H1 (cell line): ENCODE measurements around the gene RBM14. TPM values are rescaled to one million over a fixed set of nuclear protein-coding genes. Genes with fewer than 3 reads are reported as not detected.

ENCODE experiments used
- CTCF ChIA-PET: fragments of 300-600 bp; sonication (Branson Sonifier 250); formaldehyde crosslinking; loops from one replicate; lab custom pipeline; 2021; ENCODE audit not compliant: partially characterized antibody; lab: Charles Lee
- POLR2A ChIA-PET: fragments of 300-600 bp; sonication (Branson Sonifier 250); formaldehyde crosslinking; loops from one replicate; lab custom pipeline; 2021; ENCODE audit warnings: inconsistent platforms; ENCODE audit not compliant: partially characterized antibody; lab: Charles Lee
- DNase-seq, 2 experiments: peaks; one replicate each; pipeline versions ENCODE4 v3.0.0 to v3.0.0-alpha.2; 2010 to 2022; ENCODE audit warnings: low spot score in 2 of 2, low read depth in 1 of 2, mixed read lengths in 1 of 2
- FAIRE-seq: peaks from 2 replicates; lab custom pipeline; 2011; peaks lifted over from hg19 to GRCh38; lab: Jason Lieb, UNC
- H2AFZ ChIP-seq: 2 replicates; pipeline ENCODE4 v1.8.1; 2012; ENCODE audit warnings: low read length, inconsistent platforms
- H2AK5ac ChIP-seq: 2 replicates; pipeline ENCODE4 v1.6.1; 2013; ENCODE audit warnings: low read depth, low read length
- H2BK120ac ChIP-seq: replicated peaks from 2 replicates; pipeline ENCODE3; 2013; ENCODE audit warnings: low read depth, low read length, inconsistent platforms
- H2BK12ac ChIP-seq: 2 replicates; pipeline ENCODE4 v1.6.1; 2013; ENCODE audit warnings: low read depth, low read length
- H2BK15ac ChIP-seq: 2 replicates; pipeline ENCODE4 v1.6.1; 2013; ENCODE audit warnings: low read length
- H2BK20ac ChIP-seq: 2 replicates; pipeline ENCODE4 v1.6.1; 2013; ENCODE audit warnings: low read length
- H2BK5ac ChIP-seq: 2 replicates; pipeline ENCODE4 v1.6.1; 2013; ENCODE audit warnings: low read depth, low read length
- H3K14ac ChIP-seq: 2 replicates; pipeline ENCODE4 v1.6.1; 2013; ENCODE audit warnings: inconsistent platforms; ENCODE audit not compliant: insufficient read length
- H3K18ac ChIP-seq: 2 replicates; pipeline ENCODE4 v1.6.1; 2013; ENCODE audit warnings: low read length; ENCODE audit errors: extremely low read depth
- H3K23ac ChIP-seq: 2 replicates; pipeline ENCODE4 v1.6.1; 2013; ENCODE audit warnings: inconsistent platforms; ENCODE audit not compliant: insufficient read length
- H3K23me2 ChIP-seq: 2 replicates; pipeline ENCODE4 v1.6.1; 2013; ENCODE audit warnings: low read depth, low read length
- H3K27ac ChIP-seq: 2 replicates; pipeline ENCODE4 v1.6.1; 2011; ENCODE audit warnings: low read depth, low read length, inconsistent platforms
- H3K27me3 ChIP-seq, 4 experiments: replicated peaks in 1 of 4; 1 replicate in 1 of 4; 2 replicates in 3 of 4; pipeline versions ENCODE4 v1.6.1 to v1.8.1; 2011 to 2013; ENCODE audit warnings: low read length in 3 of 4, mild to moderate bottlenecking in 3 of 4, inconsistent platforms in 2 of 4, mixed read lengths in 2 of 4, moderate library complexity in 1 of 4; ENCODE audit not compliant: control insufficient read depth in 3 of 4, insufficient read depth in 3 of 4; ENCODE audit errors: extremely low read depth in 1 of 4
- H3K36me3 ChIP-seq, 4 experiments: 2 replicates each; pipeline versions ENCODE4 v1.6.1 to v1.8.1; 2011 to 2013; ENCODE audit warnings: mild to moderate bottlenecking in 4 of 4, low read length in 3 of 4, moderate library complexity in 2 of 4, control low read depth in 1 of 4, inconsistent platforms in 1 of 4; ENCODE audit not compliant: insufficient read depth in 4 of 4, control insufficient read depth in 2 of 4
- H3K4ac ChIP-seq: replicated peaks from 2 replicates; pipeline ENCODE3; 2013; ENCODE audit warnings: low read length, low read depth, mixed read lengths, inconsistent platforms; ENCODE audit not compliant: insufficient read length
- H3K4me1 ChIP-seq, 4 experiments: replicated peaks in 1 of 4; 1 replicate in 1 of 4; 2 replicates in 3 of 4; pipeline versions ENCODE4 v1.6.1 to v1.8.1; 2011 to 2013; ENCODE audit warnings: low read length in 3 of 4, inconsistent platforms in 2 of 4, mixed read lengths in 1 of 4; ENCODE audit not compliant: insufficient read depth in 4 of 4, control insufficient read depth in 3 of 4
- H3K4me2 ChIP-seq, 2 experiments: 2 replicates each; pipeline versions ENCODE4 v1.6.1 to v1.8.1; 2011 to 2013; ENCODE audit warnings: low read depth in 2 of 2, low read length in 2 of 2, control low read depth in 1 of 2, inconsistent platforms in 1 of 2, mild to moderate bottlenecking in 1 of 2; ENCODE audit not compliant: insufficient read depth in 1 of 2
- H3K4me3 ChIP-seq, 4 experiments: fragments of 200-600, 300-600 bp in 1 of 4; sonication (generic), shearing (Covaris generic), sonication (Bioruptor Twin) in 1 of 4; 2 replicates each; pipeline versions ENCODE4 v1.5.1 to v1.8.1; 2011 to 2016; ENCODE audit warnings: low read length in 4 of 4, low read depth in 3 of 4, control low read depth in 2 of 4, inconsistent platforms in 2 of 4, mild to moderate bottlenecking in 2 of 4, mixed read lengths in 1 of 4, moderate library complexity in 1 of 4; ENCODE audit not compliant: insufficient read depth in 2 of 4; ENCODE audit errors: extremely low read depth in 1 of 4
- H3K56ac ChIP-seq: replicated peaks from 2 replicates; pipeline ENCODE3; 2013; ENCODE audit warnings: low read depth, mild to moderate bottlenecking, mixed read lengths, low read length, inconsistent platforms; ENCODE audit not compliant: insufficient read length
- H3K79me1 ChIP-seq: 2 replicates; pipeline ENCODE4 v1.6.1; 2013; ENCODE audit warnings: low read depth, low read length, control low read depth
- H3K79me2 ChIP-seq, 2 experiments: 2 replicates each; pipeline versions ENCODE4 v1.6.1 to v1.8.1; 2012 to 2013; ENCODE audit warnings: low read length in 2 of 2, mild to moderate bottlenecking in 2 of 2, inconsistent platforms in 1 of 2; ENCODE audit not compliant: insufficient read depth in 2 of 2, control insufficient read depth in 1 of 2
- H3K9ac ChIP-seq, 4 experiments: replicated peaks in 1 of 4; 1 replicate in 1 of 4; 2 replicates in 3 of 4; pipeline versions ENCODE4 v1.6.1 to v1.8.1; 2011 to 2013; ENCODE audit warnings: low read depth in 3 of 4, low read length in 3 of 4, control low read depth in 2 of 4, mild to moderate bottlenecking in 2 of 4, moderate library complexity in 2 of 4, inconsistent platforms in 1 of 4; ENCODE audit errors: extremely low read depth in 1 of 4
- H3K9me3 ChIP-seq, 2 experiments: 2 replicates each; pipeline versions ENCODE4 v1.6.1 to v1.8.1; 2012 to 2013; ENCODE audit warnings: mild to moderate bottlenecking in 2 of 2, moderate library complexity in 2 of 2, control low read depth in 1 of 2, inconsistent platforms in 1 of 2, low read depth in 1 of 2, low read length in 1 of 2, mixed read lengths in 1 of 2; ENCODE audit not compliant: insufficient read depth in 2 of 2
- H4K20me1 ChIP-seq, 2 experiments: replicated peaks in 1 of 2; 2 replicates each; pipeline versions ENCODE3 to v1.8.1; 2011 to 2013; ENCODE audit warnings: inconsistent platforms in 2 of 2, low read length in 2 of 2, mild to moderate bottlenecking in 1 of 2; ENCODE audit not compliant: insufficient read depth in 2 of 2, control insufficient read depth in 1 of 2
- H4K5ac ChIP-seq: 2 replicates; pipeline ENCODE4 v1.6.1; 2013; ENCODE audit warnings: low read length, low read depth, mixed read lengths, inconsistent platforms; ENCODE audit not compliant: insufficient read length
- H4K8ac ChIP-seq: 2 replicates; pipeline ENCODE4 v1.8.0; 2013; ENCODE audit warnings: mild to moderate bottlenecking, moderate library complexity, low read length, inconsistent platforms; ENCODE audit not compliant: insufficient read depth; ENCODE audit errors: extremely low read depth
- H4K91ac ChIP-seq: replicated peaks from 2 replicates; pipeline ENCODE3; 2013; ENCODE audit warnings: low read length, mixed read lengths, inconsistent platforms; ENCODE audit not compliant: insufficient read length
- CEBPB ChIP-seq: IDR thresholded peaks from 2 replicates; pipeline ENCODE4 v1.6.1; 2012; ENCODE audit warnings: low read depth, low read length
- CTCF ChIP-seq, 3 experiments: IDR thresholded peaks; 1 replicate in 2 of 3; 2 replicates in 1 of 3; pipeline versions ENCODE4 v1.5.1 to v1.6.1; 2011; ENCODE audit warnings: low read length in 3 of 3, mild to moderate bottlenecking in 3 of 3, inconsistent platforms in 2 of 3, low read depth in 1 of 3, moderate library complexity in 1 of 3; ENCODE audit not compliant: insufficient read depth in 1 of 3; ENCODE audit errors: control extremely low read depth in 1 of 3
- EGR1 ChIP-seq: IDR thresholded peaks from 2 replicates; pipeline ENCODE4 v1.6.1; 2011; ENCODE audit warnings: low read depth, low read length, borderline replicate concordance
- GTF2F1 ChIP-seq: IDR thresholded peaks from 2 replicates; pipeline ENCODE4 v1.6.1; 2012; ENCODE audit warnings: low read depth, low read length, improper control_type of control experiment, borderline replicate concordance
- KDM1A ChIP-seq: fragments of 200-600, 300-600 bp; sonication (generic); IDR thresholded peaks from 2 replicates; pipeline ENCODE4 v1.7.1; 2016; ENCODE audit warnings: mild to moderate bottlenecking, low read length, borderline replicate concordance
- POLR2A ChIP-seq, 2 experiments: IDR thresholded peaks; 1 replicate in 1 of 2; 2 replicates in 1 of 2; pipeline ENCODE4 v1.6.1; 2011; ENCODE audit warnings: low read depth in 2 of 2, low read length in 2 of 2, mild to moderate bottlenecking in 2 of 2; ENCODE audit errors: control extremely low read depth in 1 of 2
- RFX5 ChIP-seq: IDR thresholded peaks from 2 replicates; pipeline ENCODE4 v1.6.1; 2011; ENCODE audit warnings: low read depth, low read length, improper control_type of control experiment, borderline replicate concordance
- RNF2 ChIP-seq: fragments of 200-900, 300-1000 bp; sonication (generic); IDR thresholded peaks from 2 replicates; pipeline ENCODE4 v1.7.1; 2016; ENCODE audit warnings: borderline replicate concordance, low read depth, mild to moderate bottlenecking, antibody characterized with exemption, low read length; ENCODE audit not compliant: poor library complexity, severe bottlenecking; ENCODE audit errors: missing control alignments
- SIX5 ChIP-seq: IDR thresholded peaks from 2 replicates; pipeline ENCODE4 v1.6.1; 2011; ENCODE audit warnings: mild to moderate bottlenecking, low read depth, low read length
- SP2 ChIP-seq: IDR thresholded peaks from 2 replicates; pipeline ENCODE4 v1.6.1; 2012; ENCODE audit warnings: mild to moderate bottlenecking, low read length, inconsistent platforms
- TEAD4 ChIP-seq: IDR thresholded peaks from 2 replicates; pipeline ENCODE4 v1.6.1; 2012; ENCODE audit warnings: low read depth, low read length, inconsistent platforms, mixed read lengths
- ZNF274 ChIP-seq: IDR thresholded peaks from 2 replicates; pipeline ENCODE4 v1.7.0; 2012; ENCODE audit warnings: low read length, borderline replicate concordance; ENCODE audit errors: extremely low read depth
- WGBS, 2 experiments: shearing (Covaris generic) in 1 of 2; methylation state at CpG; one replicate each; pipeline versions ENCODE4 v1.1.6 to v1.1.7; 2013 to 2015; ENCODE audit warnings: low lambda C conversion rate in 2 of 2, mixed read lengths in 2 of 2, inconsistent platforms in 1 of 2, low coverage in 1 of 2, missing lambda C conversion rate in 1 of 2; ENCODE audit not compliant: insufficient replicate concordance in 2 of 2, insufficient coverage in 1 of 2, insufficient read length in 1 of 2; ENCODE audit errors: extremely low coverage in 1 of 2, missing lambda C conversion rate in 1 of 2; 5-methylcytosine and 5-hydroxymethylcytosine counted together
- polyA plus RNA-seq, 7 experiments: library from polyadenylated mRNA; depleted of rRNA in 3 of 7; stranded (reverse) in 5 of 7; unstranded in 2 of 7; fragments of >200 nt in 5 of 7; fragments of 200-250 nt in 2 of 7; gene quantifications; 1 replicate in 5 of 7; 2 replicates in 1 of 7; 4 replicates in 1 of 7; pipeline versions ENCODE4 v1.2.1 to v1.2.3, GENCODE V29; 2011 to 2013; ENCODE audit warnings: missing spikeins in 2 of 7, mixed read lengths in 2 of 7
- total RNA-seq: library from RNA; stranded (reverse); fragmentation: NEBNext Ultra II Directional; extraction: Animal tissue kit (Norgen Biotek cat#: 25700); gene quantifications from 2 replicates; pipeline ENCODE4 v1.2.1, GENCODE V29; 2021

The RBM14 gene
- total and polyA plus RNA-seq, 2 of the 8 experiments (the other 6 are each of a cell fraction or from before 2014, with no cell fraction given): 67.2 to 142 TPM

- H3K27ac ChIP-seq: no peak overlapping the region
- H3K4ac ChIP-seq: no peak overlapping the region
- no peak overlapping the region for H4K5ac ChIP-seq
- WGBS, 2 experiments: 80% methylated on average over 2 of the region's 2 CpGs; no CpG with 5 or more reads in 1 of the 2 experiments
- H4K91ac ChIP-seq: no peak overlapping the region
- peaks cover 0 to 2% (median under 1%) of the 10 kb centered on the region in 4 experiments; a peak in 1 of 7 replicates for H3K27me3 ChIP-seq
- H2AFZ ChIP-seq: no peak overlapping the region
- H3K9me3 ChIP-seq: peaks cover 10 to 17% of the 10 kb centered on the region in 2 experiments
- no peak overlapping the region for H3K23ac ChIP-seq
- CTCF ChIA-PET: interaction anchor here (1.2 kb wide), 1 partner anchor 39 kb away, joined by 5 read pairs; no protein-coding TSS in a partner anchor
- no peak for DNase-seq
- no peak overlapping the region for H4K8ac ChIP-seq
- peaks cover 0 to 4% (median 4%) of the 10 kb centered on the region in 4 experiments; a peak in 5 of 7 replicates for H3K4me1 ChIP-seq
- no peak overlapping the region for H3K18ac ChIP-seq
- no peaks in the 10 kb centered on the region for H4K20me1 ChIP-seq
- no peak overlapping the region for H2BK5ac ChIP-seq
- H3K4me3 ChIP-seq: no peak overlapping the region
- no peak overlapping the region for H2BK20ac ChIP-seq
- no peaks in the 10 kb centered on the region for H3K36me3 ChIP-seq
- H2BK12ac ChIP-seq: peak overlapping the region; percentile 50; the same call in 1 of the 2 replicates
- H3K9ac ChIP-seq: no peak overlapping the region
- no peak overlapping the region for H2BK120ac ChIP-seq
- FAIRE-seq: no peak
- no peak overlapping the region for H3K56ac ChIP-seq
- H2AK5ac ChIP-seq: peak overlapping the region; percentile 75; the same call in 1 of the 2 replicates
- POLR2A ChIA-PET: no interaction called here
- no peaks in the 10 kb centered on the region for H3K79me2 ChIP-seq
- no peaks in the 10 kb centered on the region for H3K79me1 ChIP-seq
- no peaks in the 10 kb centered on the region for H3K23me2 ChIP-seq
- no peak overlapping the region for H3K14ac ChIP-seq
- no peak overlapping the region for H3K4me2 ChIP-seq
- H2BK15ac ChIP-seq: 0 out of 2 replicates have a peak overlapping the region, but pooled peaks have one; percentile 61
- TF ChIP-seq SP2 (no peak), GTF2F1 (no peak), EGR1 (no peak), POLR2A (IDR thresholded peaks at IDR 0.05; ENCODE audit: control extremely low read depth in 1 of 2, low read depth in 2 of 2, low read length in 2 of 2) (no peak), ZNF274 (no peak), CEBPB (no peak), SIX5 (no peak), RFX5 (no peak), TEAD4 (no peak), KDM1A (no peak), CTCF (IDR thresholded peaks at IDR 0.05; ENCODE audit: control extremely low read depth in 1 of 3, insufficient read depth in 1 of 3, low read depth in 1 of 3, low read length in 3 of 3) (no peak), RNF2 (no peak)
These were observed 30.3 kb upstream of the RBM14 start for GRCh38 chr11:66586136-66586535.
